K562 (cell line): ENCODE data around the gene PTPN20. TPM values are rescaled to one million over a fixed set of nuclear protein-coding genes. Genes with fewer than 3 reads are reported as not detected.

Source experiments
- ATAC-seq: fragments of 200-7000 bp; cut with Tn5 transposase; 3 replicates; pipeline ENCODE4 v1.9.1; 2020; ENCODE audit warnings: moderate library complexity
- BruUV-seq: library from RNA; stranded (reverse); fragments of 400-500 nt; replicated peaks from 2 replicates; lab custom pipeline; 2021; lab: Mats Ljungman, UMichigan
- CTCF ChIA-PET: fragments of 300-600 bp; formaldehyde crosslinking; extraction: SDS; loops from one replicate; lab custom pipeline; 2021; ENCODE audit warnings: low intra/inter-chr PET ratio; lab: Yijun Ruan, JAX
- POLR2A ChIA-PET: fragments of 300-600, 350-650 bp; sonication (Branson Sonifier 250); formaldehyde crosslinking; extraction: SDS; loops from one replicate; lab custom pipeline; 2021; ENCODE audit warnings: antibody characterized with exemption, inconsistent platforms; lab: Yijun Ruan, JAX
- DNase-seq, 4 experiments: peaks; one replicate each; pipeline versions ENCODE4 v3.0.0 to v3.0.0-alpha.2; 2011 to 2018; ENCODE audit warnings: low spot score in 3 of 4, mixed read lengths in 3 of 4; ENCODE audit errors: extremely low read depth in 1 of 4
- FAIRE-seq: peaks from 2 replicates; lab custom pipeline; 2011; peaks lifted over from hg19 to GRCh38; lab: Jason Lieb, UNC
- H2AFZ ChIP-seq: 2 replicates; pipeline ENCODE4 v1.6.0; 2011; ENCODE audit warnings: low read depth, low read length, control low read depth, inconsistent platforms
- H3K27ac ChIP-seq: fragments of 200-600 bp; 3 replicates; pipeline ENCODE4 v1.8.0; 2011; ENCODE audit warnings: low read depth, mild to moderate bottlenecking, control low read depth, inconsistent platforms, low read length, moderate library complexity, mixed read lengths; ENCODE audit errors: extremely low read depth
- H3K27me3 ChIP-seq, 2 experiments: fragments of 300-600 bp in 1 of 2; 2 replicates in 1 of 2; 3 replicates in 1 of 2; pipeline versions ENCODE4 v1.6.0 to v1.8.0; 2011; ENCODE audit warnings: inconsistent platforms in 2 of 2, low read length in 2 of 2, mild to moderate bottlenecking in 1 of 2, mixed read lengths in 1 of 2, moderate library complexity in 1 of 2; ENCODE audit not compliant: control insufficient read depth in 2 of 2, insufficient read depth in 2 of 2
- H3K36me3 ChIP-seq: fragments of 300-600 bp; 3 replicates; pipeline ENCODE4 v1.8.0; 2011; ENCODE audit warnings: mild to moderate bottlenecking, low read length, inconsistent platforms; ENCODE audit not compliant: control insufficient read depth, insufficient read depth
- H3K4me1 ChIP-seq, 2 experiments: fragments of 200-600 bp in 1 of 2; replicated peaks in 1 of 2; 2 replicates in 1 of 2; 3 replicates in 1 of 2; pipeline versions ENCODE4 v1.5.1 to v1.8.0; 2011; ENCODE audit warnings: inconsistent platforms in 2 of 2, low read length in 2 of 2, mild to moderate bottlenecking in 1 of 2, mixed read lengths in 1 of 2, moderate library complexity in 1 of 2; ENCODE audit not compliant: control insufficient read depth in 2 of 2, insufficient read depth in 2 of 2
- H3K4me2 ChIP-seq: 2 replicates; pipeline ENCODE4 v1.6.1; 2011; ENCODE audit warnings: low read length, control low read depth, inconsistent platforms, mixed read lengths; ENCODE audit not compliant: insufficient read depth
- H3K4me3 ChIP-seq: fragments of 200-600 bp; sonication (generic), shearing (Covaris generic); 2 replicates; pipeline ENCODE4 v1.5.1; 2016; ENCODE audit warnings: control low read depth, inconsistent platforms
- H3K79me2 ChIP-seq: fragments of 200-600 bp; 3 replicates; pipeline ENCODE4 v1.8.0; 2011; ENCODE audit warnings: low read length, inconsistent platforms; ENCODE audit not compliant: control insufficient read depth, insufficient read depth
- H3K9ac ChIP-seq, 2 experiments: 2 replicates each; pipeline versions ENCODE4 v1.6.0 to v1.6.1; 2011; ENCODE audit warnings: low read depth in 2 of 2, low read length in 2 of 2, control low read depth in 1 of 2, inconsistent platforms in 1 of 2, mild to moderate bottlenecking in 1 of 2, mixed read lengths in 1 of 2; ENCODE audit not compliant: insufficient read depth in 1 of 2
- H3K9me1 ChIP-seq: one replicate; pipeline ENCODE4 v1.6.0; 2011; ENCODE audit warnings: inconsistent platforms, mild to moderate bottlenecking, low read length, moderate library complexity; ENCODE audit not compliant: control insufficient read depth, insufficient read depth
- H3K9me3 ChIP-seq: replicated peaks from 2 replicates; pipeline ENCODE4 v1.5.1; 2011; ENCODE audit warnings: low read depth, low read length, inconsistent platforms; ENCODE audit not compliant: control insufficient read depth, insufficient read depth
- H4K20me1 ChIP-seq: replicated peaks from 2 replicates; pipeline ENCODE4 v1.6.1; 2011; ENCODE audit warnings: low read length, inconsistent platforms, mixed read lengths; ENCODE audit not compliant: control insufficient read depth, insufficient read depth
- CREB3 ChIP-seq: fragments of 450-650 bp; conservative IDR thresholded peaks from 2 replicates; pipeline ENCODE4 v1.6.1; 2016; ENCODE audit warnings: missing genetic modification characterization, low read depth, mild to moderate bottlenecking, missing compliant biosample characterization, moderate library complexity
- DIDO1 ChIP-seq: fragments of 450-650 bp; IDR thresholded peaks from 2 replicates; pipeline ENCODE4 v1.6.1; 2016; ENCODE audit warnings: low read depth, missing biosample characterization, missing genetic modification characterization
- ETS1 ChIP-seq: conservative IDR thresholded peaks from 2 replicates; pipeline ENCODE4 v1.6.1; 2011; ENCODE audit warnings: low read depth, mild to moderate bottlenecking, low read length; ENCODE audit not compliant: control insufficient read depth
- FIP1L1 ChIP-seq: fragments of 200-400 bp; formaldehyde crosslinking; IDR thresholded peaks from 2 replicates; pipeline ENCODE4 v1.6.1; 2018; ENCODE audit warnings: mild to moderate bottlenecking, low read depth, low read length; ENCODE audit not compliant: poor library complexity, severe bottlenecking
- FOSL1 ChIP-seq: fragments of 200-800 bp; sonication (Bioruptor generic); conservative IDR thresholded peaks from 2 replicates; pipeline ENCODE4 v1.6.1; 2016; ENCODE audit warnings: missing genetic modification characterization, missing compliant biosample characterization
- HNRNPH1 ChIP-seq: fragments of 200-400 bp; formaldehyde crosslinking; optimal IDR thresholded peaks from 2 replicates; pipeline ENCODE3; 2017; ENCODE audit warnings: low read depth, mild to moderate bottlenecking, low read length, moderate library complexity
- KLF16 ChIP-seq: IDR thresholded peaks from 2 replicates; pipeline ENCODE4 v1.6.1; 2016; ENCODE audit warnings: antibody characterized with exemption
- MCM7 ChIP-seq, 2 experiments: fragments of 450-650 bp; IDR thresholded peaks; 2 replicates each; pipeline ENCODE4 v1.6.1; 2016 to 2018
- NCOA4 ChIP-seq: fragments of 450-650 bp; IDR thresholded peaks from 2 replicates; pipeline ENCODE4 v1.6.1; 2018; ENCODE audit warnings: mild to moderate bottlenecking; ENCODE audit not compliant: partially characterized antibody
- POLR2H ChIP-seq: IDR thresholded peaks from 2 replicates; pipeline ENCODE4 v1.6.1; 2016; ENCODE audit warnings: missing genetic modification characterization, low read depth, mild to moderate bottlenecking, control low read depth, missing compliant biosample characterization, moderate library complexity
- SP1 ChIP-seq: sonication (generic); formaldehyde crosslinking; IDR thresholded peaks from 2 replicates; pipeline ENCODE4 v1.8.1; 2022; ENCODE audit warnings: mild to moderate bottlenecking, missing genetic modification reagents
- TEAD4 ChIP-seq, 2 experiments: sonication (generic) in 1 of 2; formaldehyde crosslinking in 1 of 2; IDR thresholded peaks; 2 replicates each; pipeline versions ENCODE4 v1.6.1 to v1.8.0; 2012 to 2022; ENCODE audit warnings: borderline replicate concordance in 1 of 2, inconsistent platforms in 1 of 2, low read length in 1 of 2, mild to moderate bottlenecking in 1 of 2, missing genetic modification reagents in 1 of 2
- ZFP30 ChIP-seq: fragments of 250-450 bp; sonication (Bioruptor Pico); IDR thresholded peaks from 2 replicates; pipeline ENCODE4 v1.8.0; 2022; ENCODE audit warnings: moderate library complexity, mild to moderate bottlenecking, inconsistent platforms, borderline replicate concordance
- ZNF431 ChIP-seq: sonication (generic); formaldehyde crosslinking; IDR thresholded peaks from 2 replicates; pipeline ENCODE4 v1.8.0; 2022; ENCODE audit warnings: mild to moderate bottlenecking, missing genetic modification reagents
- WGBS: fragments of 100-300 bp; shearing (Covaris generic); methylation state at CpG from one replicate; pipeline ENCODE4 v1.1.6; 2016; ENCODE audit warnings: low coverage, mixed read lengths; ENCODE audit not compliant: insufficient coverage; ENCODE audit errors: missing lambda C conversion rate; 5-methylcytosine and 5-hydroxymethylcytosine counted together
- in situ Hi-C: fragments of 300-500 bp; cut with MboI; formaldehyde crosslinking; loops from 4 replicates; pipeline ENCODE4 v1.15.0; 2018; ENCODE audit warnings: inconsistent platforms, mixed read lengths
- intact Hi-C: fragments of 100-400 bp; cut with micrococcal nuclease; formaldehyde crosslinking; loops from 2 replicates; pipeline ENCODE4 v1.14.2; 2022
- polyA plus RNA-seq, 8 experiments: library from polyadenylated mRNA; depleted of rRNA in 4 of 8; stranded (reverse) in 5 of 8; unstranded in 3 of 8; fragments of >200 nt; fragmentation: Nextera tagmentation in 2 of 8; fragmentation: Illumina TruSeq in 1 of 8; extraction: Ambion mirVana in 2 of 8; extraction: Trizol in 1 of 8; gene quantifications; 2 replicates each; pipeline versions ENCODE4 v1.2.1 to v1.2.3, GENCODE V29; 2011 to 2014; ENCODE audit warnings: inconsistent platforms in 1 of 8, missing spikeins in 1 of 8
- total RNA-seq, 7 experiments: library from RNA; depleted of rRNA in 6 of 7; stranded (reverse); fragments of >200 nt in 6 of 7; fragmentation: Illumina TruSeq in 2 of 7; extraction: Trizol in 2 of 7; gene quantifications; 2 replicates each; pipeline versions ENCODE4 v1.2.1 to v1.2.3, GENCODE V29; 2011 to 2021; ENCODE audit warnings: low replicate concordance in 1 of 7
- TF ChIP-seq, protein P1 (sequence below): fragments of 450-650 bp; conservative IDR thresholded peaks from 2 replicates; pipeline ENCODE4 v1.6.1; 2016; ENCODE audit warnings: missing genetic modification characterization, low read depth, mild to moderate bottlenecking, control low read depth, missing compliant biosample characterization

PTPN20 gene
- total and polyA plus RNA-seq, 9 of the 15 experiments (the other 6 are each of a cell fraction or from before 2014, with no cell fraction given), result 0.03 to 0.18 (median 0.10) TPM; not detected in 6

GRCh38 chr10:47031901-47032465 is 120.8 kb downstream of the PTPN20 start:
- ATAC-seq, result no peak
- Histone ChIP-seq H3K27ac (no peak overlapping the region), H3K9ac (no peak overlapping the region), H3K36me3 (no peaks in the 10 kb centered on the region), H3K9me3 (no peaks in the 10 kb centered on the region), H3K4me3 (no peak overlapping the region), H4K20me1 (peaks cover 21% of the 10 kb centered on the region; the same call in 1 of the 2 replicates), H2AFZ (no peak overlapping the region), H3K4me2 (no peak overlapping the region), H3K9me1 (peaks cover 6% of the 10 kb centered on the region), H3K79me2 (no peaks in the 10 kb centered on the region), H3K4me1 (no peaks in the 10 kb centered on the region), H3K27me3 (peaks cover 6 to 65% of the 10 kb centered on the region in 2 experiments; a peak in 3 of 5 replicates)
- TF ChIP-seq HNRNPH1 (no peak), FIP1L1 (no peak), KLF16 (no peak), CREB3 (tag) (no peak), ETS1 (no peak), FOSL1 (no peak), SP1 (CRISPR knock-in tag) (no peak), ZNF431 (CRISPR knock-in tag) (no peak), NCOA4 (no peak), TEAD4 (IDR thresholded peaks at IDR 0.05; ENCODE audit: low read length) (no peak), TEAD4 (CRISPR knock-in tag; IDR thresholded peaks at IDR 0.05; ENCODE audit: borderline replicate concordance) (no peak), POLR2H (tag) (no peak), ZFP30 (no peak), DIDO1 (tag) (no peak), MCM7 (IDR thresholded peaks at IDR 0.05) (no peak)
- TF ChIP-seq, protein P1, sequence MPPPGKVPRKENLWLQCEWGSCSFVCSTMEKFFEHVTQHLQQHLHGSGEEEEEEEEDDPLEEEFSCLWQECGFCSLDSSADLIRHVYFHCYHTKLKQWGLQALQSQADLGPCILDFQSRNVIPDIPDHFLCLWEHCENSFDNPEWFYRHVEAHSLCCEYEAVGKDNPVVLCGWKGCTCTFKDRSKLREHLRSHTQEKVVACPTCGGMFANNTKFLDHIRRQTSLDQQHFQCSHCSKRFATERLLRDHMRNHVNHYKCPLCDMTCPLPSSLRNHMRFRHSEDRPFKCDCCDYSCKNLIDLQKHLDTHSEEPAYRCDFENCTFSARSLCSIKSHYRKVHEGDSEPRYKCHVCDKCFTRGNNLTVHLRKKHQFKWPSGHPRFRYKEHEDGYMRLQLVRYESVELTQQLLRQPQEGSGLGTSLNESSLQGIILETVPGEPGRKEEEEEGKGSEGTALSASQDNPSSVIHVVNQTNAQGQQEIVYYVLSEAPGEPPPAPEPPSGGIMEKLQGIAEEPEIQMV (tag), result no peak
- 1% methylated on average over 5 of the region's 7 CpGs for WGBS
- POLR2A ChIA-PET, result interaction anchor here (0.6 to 1.5 kb wide), 2 partner anchors 10 to 1164 kb away, joined by 3 to 6 read pairs; no protein-coding TSS in a partner anchor
- intact Hi-C loops (no loop called here), in situ Hi-C loops (loop anchor here (10.0 kb wide), 1 partner anchor 283 kb away; no protein-coding TSS in a partner anchor)
- no peak for DNase-seq
- no peak for FAIRE-seq
- BruUV-seq, result no TSS peak
- CTCF ChIA-PET, result no interaction called here
